GM21367 (cell line): ENCODE results near the gene IL1RAPL2.
"Not testable (repeated sequence)": the region's sequence is repeated elsewhere in the genome, so short reads cannot be mapped to it uniquely, and the experiment has no call there.

Experiments
- ATAC-seq: cut with Tn5 transposase; IDR thresholded peaks from one replicate; pipeline ENCODE4 v1.9.1; 2021; ENCODE audit not compliant: unreplicated experiment

The IL1RAPL2 gene

DNA sequence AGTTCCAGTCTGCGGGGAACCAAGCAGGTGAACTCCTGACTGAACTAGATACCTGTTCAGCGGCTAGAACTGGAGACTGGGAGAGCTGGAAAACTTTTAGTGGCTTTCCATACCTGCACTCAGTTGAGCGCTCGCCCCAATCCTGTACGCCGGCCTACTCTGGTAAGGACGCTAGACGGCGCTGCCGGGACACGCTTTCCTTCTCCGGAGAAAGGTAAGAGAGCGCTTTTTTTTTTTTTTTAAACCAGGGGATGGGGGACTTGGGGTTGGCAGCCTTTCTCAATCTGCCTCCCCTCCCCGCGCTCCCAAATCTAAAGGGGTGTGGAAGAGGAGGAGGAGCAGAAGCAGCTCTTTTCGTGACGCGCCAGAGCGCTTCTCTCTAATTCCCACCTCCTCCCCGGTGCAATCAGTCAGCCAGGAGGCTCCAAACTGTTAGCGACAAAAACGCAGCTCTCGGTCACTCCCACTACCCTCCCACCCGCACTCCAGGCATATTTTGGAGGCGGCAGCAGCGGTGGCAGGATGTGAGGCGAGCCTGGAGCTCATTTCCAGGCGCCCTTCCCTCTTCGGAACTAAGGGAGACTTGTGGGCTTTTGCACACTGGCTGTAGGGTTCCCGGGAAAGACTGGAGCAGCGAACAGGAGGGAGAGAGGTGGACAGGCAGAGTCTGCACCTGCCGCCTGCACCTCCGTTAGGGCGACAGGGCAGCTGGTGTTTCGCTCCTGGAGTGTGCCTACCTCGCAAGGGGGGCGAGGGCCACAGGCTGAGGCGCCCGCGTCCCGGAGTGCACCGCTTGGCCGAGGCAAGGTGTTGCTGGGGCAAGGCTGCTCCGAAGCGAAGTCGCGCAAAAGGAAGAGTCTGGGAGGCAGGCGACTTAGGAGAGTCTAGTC, at the start of gene IL1RAPL2:
Gene IL1RAPL2, plus strand, starts transcription at position 409 of the 890 bp plus-strand sequence.
- ATAC-seq: no peak

DNA sequence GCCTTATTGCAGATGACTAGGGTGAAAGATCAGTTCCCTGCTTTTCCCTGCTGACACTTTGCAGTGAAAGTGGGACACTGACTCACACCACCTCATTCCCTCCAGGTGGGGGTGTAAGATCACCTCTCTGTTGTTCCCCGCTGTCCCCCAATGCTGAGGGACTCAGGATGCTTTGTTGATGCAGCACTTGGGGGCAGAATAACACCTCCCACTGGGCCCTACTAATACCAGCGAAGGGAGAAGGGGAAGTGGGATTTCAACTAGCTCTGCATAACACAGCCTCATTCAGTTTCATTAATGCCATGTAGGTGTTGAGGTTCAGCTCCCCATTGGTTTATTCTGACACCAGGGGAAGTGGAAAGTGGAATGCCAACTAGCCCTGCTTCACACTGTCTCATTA, 43.6 kb upstream of the IL1RAPL2 start:
- no peak for ATAC-seq

DNA sequence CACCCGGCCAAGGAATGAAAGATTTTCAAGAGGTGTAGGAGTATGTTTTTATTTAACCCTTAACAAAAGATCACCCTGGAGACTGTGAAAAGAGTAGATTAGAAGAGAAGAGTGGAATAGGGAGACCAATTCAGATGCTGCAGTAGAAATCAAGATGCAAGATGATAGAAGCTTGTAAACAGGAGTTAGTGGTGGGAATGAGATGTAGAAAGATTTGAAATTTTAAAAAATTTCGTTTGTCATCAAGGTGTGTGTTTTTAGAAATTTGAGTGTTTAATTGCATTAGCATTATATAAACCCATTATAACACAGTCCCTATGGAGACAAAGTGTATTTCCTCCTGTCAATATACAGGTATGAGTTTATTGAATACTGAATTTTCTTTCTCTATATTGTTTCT, 42.1 kb upstream of the IL1RAPL2 start:
- ATAC-seq: no peak

DNA sequence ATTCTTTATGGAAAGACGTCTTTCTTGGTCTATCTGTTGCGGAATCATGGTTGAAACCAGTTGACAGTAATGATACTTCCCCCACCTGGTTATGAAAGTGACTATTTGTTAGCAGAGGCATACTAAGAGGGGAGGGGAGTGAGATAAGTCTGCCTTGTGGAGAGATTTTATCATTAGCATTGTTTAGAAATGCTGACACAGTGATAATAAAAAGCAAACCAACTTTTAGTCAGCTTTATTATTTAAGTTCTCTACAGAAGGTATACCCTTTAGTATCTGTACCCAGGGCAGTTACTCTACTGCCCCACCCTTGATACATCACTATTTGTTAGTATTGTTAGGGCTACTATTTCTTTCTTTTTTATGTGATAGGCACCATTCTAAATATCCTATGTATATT, 26.9 kb upstream of the IL1RAPL2 start:
- no peak for ATAC-seq

DNA sequence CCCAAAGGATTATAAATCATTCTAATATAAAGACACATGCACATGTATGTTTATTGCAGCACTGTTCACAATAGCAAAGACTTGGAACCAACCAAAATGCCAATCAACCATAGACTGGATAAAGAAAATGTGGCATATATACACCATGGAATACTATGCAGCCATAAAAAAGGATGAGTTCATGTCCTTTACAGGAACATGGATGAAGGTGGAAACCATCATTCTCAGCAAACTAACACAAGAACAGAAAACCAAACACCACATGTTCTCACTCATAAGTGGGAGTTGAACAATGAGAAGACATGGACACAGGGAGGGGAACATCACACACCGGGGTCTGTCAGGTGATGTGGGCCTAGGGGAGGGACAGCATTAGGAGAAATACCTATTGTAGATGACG, 23.6 kb upstream of the IL1RAPL2 start:
- ATAC-seq: not testable (repeated sequence)

DNA sequence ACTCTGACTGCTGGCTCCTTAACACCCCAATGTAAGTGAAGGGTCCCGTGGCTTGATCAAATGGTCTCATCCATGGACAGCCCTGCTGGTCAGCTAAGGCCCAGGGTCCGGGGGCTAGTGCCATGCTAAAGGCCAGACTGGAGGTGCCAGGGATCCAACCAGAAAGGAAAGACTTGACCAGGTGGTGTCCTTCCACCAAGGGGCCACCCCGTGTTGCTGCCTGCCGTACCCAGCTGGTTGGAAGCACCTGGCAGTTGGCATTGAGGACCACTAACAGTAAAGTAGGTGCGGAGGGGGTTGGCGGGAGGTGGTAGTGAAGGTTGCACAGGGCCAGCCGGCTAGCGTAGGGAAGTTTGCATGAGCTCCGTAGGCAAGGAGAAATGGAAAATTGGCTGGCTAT, 1.7 kb upstream of the IL1RAPL2 start:
- no peak for ATAC-seq

DNA sequence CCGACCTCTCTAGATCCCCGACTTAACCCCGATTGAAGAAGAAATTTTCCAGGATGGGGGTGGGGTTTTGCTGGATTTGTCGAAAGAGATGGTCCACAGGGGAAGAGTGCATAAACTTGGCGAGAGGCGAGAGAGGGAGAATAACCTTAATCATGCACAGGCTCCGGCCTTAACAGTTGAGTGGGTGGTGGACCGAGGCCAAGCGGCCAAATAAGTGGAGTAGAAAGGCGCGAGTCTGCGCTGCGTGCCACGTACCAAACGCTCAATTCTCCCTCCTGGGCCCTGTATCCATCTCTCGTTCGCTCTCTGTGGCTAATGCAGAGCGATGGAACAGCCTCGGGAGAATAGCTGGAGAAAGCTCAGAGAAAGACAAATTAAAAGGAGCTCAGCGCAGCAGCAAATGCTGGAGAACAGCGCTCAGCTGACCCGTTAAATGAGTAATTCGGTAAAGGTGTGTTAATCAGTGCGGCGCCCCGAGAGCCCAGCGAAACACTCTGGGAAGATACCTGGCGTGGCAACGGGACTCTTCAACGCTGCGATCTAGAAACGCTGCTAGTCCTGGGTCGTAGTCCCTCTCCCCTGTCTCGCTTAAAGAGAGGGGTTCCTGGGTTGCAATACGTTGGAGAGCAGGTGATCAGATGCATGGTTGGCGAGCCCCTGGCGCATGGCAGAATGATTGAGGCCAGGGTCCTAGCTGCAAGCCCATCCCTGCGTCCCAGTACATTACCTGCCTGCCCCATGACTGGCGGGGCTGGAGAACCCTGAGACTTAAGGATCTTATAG, 887 bp upstream of the IL1RAPL2 start:
- no peak for ATAC-seq

DNA sequence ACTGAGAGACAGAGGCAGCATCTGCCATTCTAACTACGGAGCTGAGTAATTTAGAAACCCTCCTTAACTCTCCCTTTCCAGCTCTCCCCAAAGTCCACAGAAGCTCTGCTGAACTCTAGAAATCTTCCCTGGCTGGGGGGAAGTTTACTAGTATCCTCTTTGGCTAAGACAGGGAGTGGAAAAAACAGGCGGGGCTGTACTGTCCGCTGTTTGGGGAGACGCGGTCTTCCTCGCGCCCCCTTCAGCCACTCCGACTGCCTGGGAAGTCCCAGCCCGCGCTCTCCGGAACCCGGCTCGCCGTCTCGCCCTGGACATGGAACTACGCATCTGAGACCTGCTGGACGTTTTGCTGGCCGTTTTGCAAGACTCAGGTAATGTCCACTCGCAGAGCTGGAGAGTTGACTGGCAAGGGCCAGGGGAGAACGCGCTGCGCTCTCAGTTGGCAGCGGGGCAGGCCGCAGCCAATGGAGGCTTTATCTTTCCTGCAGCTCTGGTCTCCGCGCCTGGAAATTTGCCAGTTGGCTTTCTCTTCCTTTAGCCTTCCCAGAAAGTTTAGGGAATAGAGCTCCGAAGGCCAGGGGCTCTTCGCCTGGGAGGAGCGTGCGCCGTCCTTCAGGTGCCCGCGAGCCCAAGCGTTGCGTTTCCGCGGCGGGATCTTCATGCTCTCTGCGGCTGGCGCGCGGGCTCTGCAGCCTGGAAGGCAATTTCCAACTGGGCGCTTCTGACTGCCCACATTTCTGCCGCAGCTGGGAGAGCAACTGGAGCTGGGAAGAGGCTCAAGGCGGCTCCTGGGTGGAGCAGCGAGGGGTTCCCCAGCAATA, 892 bp downstream of the IL1RAPL2 start:
- ATAC-seq: no peak

DNA sequence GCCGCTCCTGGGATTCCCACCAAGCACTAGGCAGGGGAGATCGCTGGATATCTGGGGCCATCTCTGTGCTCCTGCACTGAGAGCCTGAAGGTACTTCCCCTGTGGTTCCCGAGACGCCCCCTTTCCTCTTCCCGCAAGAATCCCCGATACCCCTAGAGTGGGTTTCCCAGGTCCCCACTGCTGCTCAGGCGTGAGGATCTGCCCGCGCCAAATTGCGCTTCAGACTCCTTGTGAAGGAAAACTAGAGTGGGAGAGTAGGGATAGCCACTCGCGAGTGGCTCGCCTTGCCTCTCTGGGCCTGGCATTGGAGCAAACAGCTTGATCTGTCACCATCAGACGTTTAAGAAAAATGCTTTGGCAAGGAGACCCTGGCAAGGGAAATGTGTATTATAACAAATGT, 1.5 kb downstream of the IL1RAPL2 start:
- no peak for ATAC-seq

DNA sequence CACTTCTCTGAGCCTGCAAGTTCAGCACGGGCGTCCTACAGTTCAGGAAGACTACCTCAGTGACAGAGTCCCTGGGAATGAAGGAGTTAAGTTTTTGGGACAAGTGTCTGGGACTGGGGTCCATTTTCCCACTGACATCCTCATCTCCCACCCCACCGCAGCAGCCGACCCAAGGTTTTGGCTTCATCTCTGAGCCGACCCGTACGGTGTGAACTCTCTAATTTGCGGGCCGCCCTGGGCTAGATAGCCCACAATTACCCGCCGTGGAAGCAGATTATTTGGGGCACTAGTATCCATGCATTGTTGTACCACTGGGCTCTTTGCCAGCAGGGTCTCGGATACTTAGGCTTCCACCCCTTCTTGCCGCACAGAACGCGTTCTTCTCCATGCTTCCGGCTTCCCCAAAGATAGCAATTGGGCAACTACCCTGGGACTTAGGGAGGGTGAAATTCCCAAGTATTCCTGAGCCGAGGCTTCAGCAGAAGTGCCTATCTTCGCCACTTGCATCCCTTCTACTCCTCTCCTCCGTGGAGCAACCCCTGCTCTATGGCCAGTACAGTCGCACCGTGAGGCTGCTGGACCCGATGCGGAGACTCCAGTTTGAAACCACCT, 2.4 kb downstream of the IL1RAPL2 start:
- ATAC-seq: no peak

DNA sequence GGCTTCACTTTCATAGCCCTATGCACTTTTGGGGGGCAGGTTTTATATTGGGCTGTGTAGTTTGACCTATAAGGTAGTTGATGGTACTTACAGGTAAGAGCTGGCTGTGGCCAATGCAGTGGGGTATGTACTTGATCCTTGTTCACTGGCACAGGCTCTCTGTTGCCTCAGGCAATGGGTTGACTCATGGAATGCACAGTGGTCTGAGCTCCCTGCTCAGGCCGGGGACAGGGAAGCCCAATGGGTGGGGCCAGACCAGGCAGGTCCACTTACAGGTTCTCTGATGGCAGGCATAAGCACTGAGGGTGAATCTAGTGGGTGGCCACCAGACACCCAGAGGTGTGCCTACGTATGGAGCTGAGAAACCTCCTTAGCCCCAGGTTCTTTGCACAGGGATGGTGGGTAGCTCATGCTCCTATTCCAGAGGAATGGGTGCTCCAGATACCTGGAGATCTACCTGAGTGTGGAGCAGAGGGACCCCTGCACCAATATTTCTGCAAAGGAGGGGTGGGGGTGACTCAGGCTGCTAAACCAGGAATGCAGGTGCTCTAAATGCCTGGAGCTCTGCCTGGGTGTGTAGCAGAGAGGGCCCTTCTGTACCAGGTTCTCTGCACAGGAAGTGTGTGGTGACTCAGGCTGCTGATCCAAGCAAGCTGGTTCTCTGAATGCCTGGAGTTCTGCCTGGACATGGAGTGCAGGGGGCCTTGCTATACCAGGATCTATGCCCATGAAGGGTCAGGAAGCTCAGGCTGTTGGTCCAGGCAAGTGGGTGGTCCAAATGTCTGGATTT, 52.3 kb downstream of the IL1RAPL2 start:
- no peak for ATAC-seq

DNA sequence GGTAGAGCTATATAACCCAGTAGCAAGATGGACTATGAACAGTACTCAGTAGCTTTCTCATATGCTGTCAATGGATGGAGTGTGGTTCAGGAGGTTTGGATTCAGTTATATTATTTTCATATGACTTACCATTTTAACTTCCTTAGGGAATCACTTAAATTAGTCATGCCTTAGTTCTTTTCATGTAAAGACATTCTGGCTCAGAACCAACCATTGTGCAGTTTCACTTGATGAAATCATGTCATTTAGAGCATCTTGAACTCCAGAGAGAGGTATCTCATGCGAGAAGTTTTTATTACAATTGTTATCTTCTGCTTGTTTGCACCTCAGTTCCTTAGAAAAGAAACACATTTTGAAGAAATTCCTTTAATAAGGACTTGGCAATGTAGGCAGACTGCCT, 55.8 kb downstream of the IL1RAPL2 start:
- ATAC-seq: no peak

DNA sequence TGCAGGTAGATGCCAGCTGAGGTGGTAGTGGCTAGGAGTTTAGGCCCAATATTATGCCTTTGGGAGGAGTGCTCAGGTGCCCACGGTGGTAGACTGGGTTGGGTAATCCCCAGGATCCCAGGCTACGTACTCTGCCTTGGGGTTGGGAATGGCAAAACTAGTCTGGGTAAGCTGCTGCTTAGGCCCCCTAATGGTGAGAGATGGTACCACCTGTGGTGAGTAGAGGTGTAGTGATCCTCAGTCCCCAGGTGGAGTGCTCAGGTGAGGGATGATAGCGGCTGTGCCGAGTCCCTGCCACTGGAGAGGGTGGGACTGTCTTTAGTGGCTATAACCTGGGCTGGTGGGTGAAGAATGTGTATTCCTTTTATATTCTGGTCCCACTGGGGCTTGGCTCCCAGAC, 75.2 kb downstream of the IL1RAPL2 start:
- no peak for ATAC-seq

DNA sequence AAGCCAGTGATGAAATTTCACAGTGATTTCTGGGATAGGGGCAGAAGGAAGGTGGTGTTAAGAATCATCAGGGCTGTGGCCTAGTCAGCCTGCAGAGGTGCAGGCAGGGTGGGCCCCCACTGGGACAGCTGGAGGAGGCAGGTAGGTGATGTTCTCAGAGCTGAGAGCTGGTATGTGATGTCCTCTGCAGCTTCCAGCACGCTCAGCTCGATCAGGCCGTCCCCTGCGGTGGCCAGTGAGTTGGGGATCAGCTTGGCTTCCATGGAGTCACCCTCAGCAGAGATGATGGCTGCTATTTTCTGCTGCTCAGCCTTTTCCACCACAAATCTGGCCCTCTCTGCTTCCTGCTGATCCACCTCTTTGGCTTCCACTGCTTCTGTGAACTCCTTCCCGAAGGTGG, 81.1 kb downstream of the IL1RAPL2 start:
- no peak for ATAC-seq

DNA sequence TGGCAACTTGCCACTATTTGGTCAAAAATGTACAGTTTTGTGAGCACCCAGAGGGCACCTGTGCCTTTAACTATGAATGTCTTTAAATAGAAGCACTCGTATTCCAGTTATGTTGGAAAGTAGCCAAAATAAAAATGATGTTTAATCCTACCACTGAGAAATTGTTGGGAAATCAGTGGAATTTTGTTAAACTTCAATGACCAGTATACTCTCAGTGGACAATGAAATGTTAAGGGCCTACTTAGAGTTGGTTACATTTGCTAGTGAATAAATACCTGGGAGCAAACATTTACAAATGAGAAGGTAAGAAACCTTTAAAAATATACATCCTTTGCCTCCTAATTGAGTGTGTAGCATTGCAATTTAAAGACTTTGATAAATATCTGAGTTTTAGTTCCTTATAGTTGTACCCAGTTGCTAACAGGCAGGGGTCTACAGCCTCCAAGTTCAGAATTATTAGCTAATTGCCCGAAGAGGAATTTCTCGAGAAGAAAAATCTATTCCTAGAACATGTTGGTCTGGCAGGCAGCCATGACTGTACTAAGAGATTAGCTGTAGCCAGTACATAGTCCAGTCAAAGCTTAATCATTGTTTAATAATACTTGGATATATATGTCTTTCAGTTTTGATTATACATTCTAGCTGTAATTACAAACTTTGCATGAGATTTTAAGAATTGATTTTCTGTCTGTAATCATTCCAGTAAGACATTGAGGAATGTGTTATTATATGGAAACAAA, 93.2 kb downstream of the IL1RAPL2 start:
- no peak for ATAC-seq

DNA sequence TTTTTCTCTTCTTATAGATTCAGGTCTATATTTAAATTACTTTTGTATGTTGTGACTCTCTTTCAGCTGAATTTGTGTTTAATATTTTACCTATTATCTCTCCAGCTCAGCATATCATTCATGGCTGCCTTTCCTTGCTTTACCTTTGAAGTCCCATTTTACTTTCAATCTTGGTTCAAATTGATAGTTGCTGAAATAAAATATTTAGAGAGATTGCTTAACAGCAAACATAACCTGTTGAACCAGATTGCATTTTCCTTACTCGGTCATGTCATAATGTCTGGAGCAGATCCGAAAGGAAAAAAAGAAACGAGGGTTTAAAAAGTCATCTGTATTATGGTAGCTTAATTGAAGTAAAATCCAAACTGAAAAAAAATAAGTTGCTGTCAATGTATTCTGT, 94.1 kb downstream of the IL1RAPL2 start:
- ATAC-seq: no peak

DNA sequence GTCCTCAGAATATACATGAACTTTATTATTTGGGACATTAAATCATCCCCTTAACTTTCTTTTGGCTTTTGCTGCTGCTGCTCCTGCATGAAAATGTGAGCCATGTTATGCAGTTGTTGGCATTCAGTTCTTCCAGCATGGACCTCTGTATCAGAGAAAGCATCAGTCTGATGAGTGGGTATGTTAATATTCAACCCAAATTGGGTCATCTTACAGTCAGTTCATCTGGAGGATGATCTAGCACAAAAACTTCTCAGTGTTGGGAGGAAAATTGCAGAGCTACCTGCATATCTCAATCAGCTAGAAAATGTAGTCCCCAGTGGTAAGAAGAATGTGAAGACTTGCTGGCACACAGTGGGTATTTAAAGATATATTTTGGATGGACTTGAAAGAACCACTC, 96.7 kb downstream of the IL1RAPL2 start:
- no peak for ATAC-seq

DNA sequence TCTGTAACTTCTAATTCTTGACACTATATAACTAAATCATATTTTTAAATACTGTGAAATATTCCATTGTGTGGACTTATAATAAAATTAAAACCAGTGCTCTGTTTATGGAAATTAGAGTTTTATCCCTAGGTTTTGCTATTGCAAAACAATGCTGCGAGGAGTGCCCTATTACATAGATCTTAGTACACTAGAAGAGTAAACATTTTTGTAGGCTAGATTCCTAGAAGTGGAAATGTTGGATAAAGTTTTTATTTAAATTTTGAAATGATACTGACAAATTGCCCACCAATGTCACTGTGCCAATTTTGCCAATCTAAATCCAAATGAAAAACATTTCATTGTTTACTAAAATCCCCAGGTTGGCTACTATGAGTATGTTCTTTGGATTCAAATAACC, 99.7 kb downstream of the IL1RAPL2 start:
- no peak for ATAC-seq

DNA sequence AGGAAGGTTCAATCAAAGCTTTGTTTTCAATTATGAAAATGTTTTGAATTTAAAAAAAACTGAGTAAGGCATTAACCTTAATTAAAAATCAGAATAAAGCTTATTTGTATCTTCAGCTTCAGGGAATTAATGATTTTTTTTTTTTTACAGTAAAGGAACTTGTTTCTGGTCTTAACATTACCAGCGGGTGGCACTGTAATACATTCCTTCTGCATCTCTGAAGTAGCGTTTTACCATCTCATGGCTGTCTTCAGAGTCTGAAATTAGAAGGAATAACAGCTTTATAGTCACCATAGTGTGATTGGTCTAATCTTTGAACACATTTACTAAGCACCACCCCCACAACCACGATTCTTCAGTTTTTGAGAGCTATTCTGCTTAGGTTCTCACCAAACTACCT, 102.6 kb downstream of the IL1RAPL2 start:
- no peak for ATAC-seq

DNA sequence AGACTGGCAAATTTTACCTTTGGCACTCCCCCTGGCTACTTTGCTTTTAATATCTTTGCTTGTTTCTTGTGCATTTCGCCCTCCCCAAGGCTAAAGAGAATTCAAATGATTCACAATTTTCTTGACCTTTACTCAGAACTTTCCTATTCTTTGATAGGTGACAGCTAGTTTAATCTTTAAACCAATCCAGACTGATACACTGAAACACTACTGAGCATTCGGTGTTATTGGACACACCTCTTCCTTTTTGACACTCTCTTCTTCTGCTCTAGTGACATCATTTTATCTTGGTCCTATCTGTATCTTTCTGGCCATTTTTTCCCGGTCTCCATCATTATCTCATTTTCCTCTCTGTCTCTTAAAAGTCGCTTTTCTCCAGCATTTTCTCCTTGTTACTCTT, 103.1 kb downstream of the IL1RAPL2 start:
- ATAC-seq: no peak
